Activated CD8-positive, alpha-beta memory T cell treated with anti-CD3 and anti-CD28 coated beads, Interleukin-2, amount 50 U/mL, for 24 hours (primary cell): Measurements from ENCODE around the gene VPS51.
A peak's percentile ranks its signal among the peaks of the same experiment; 100 is the strongest.
"Not testable (repeated sequence)": the region's sequence is repeated elsewhere in the genome, so short reads cannot be mapped to it uniquely, and the experiment has no call there.

Source experiments
- DNase-seq: peaks from one replicate; pipeline ENCODE4 v3.0.0-alpha.2; 2020; ENCODE audit errors: extremely low read depth

Gene VPS51

GRCh38 chr11:65118891-65119669 is 23.1 kb downstream of the VPS51 start:
- not testable (repeated sequence) for DNase-seq

GRCh38 chr11:65119670-65119995 is 23.6 kb downstream of the VPS51 start:
- no peak for DNase-seq

- no peak for DNase-seq
Observed at GRCh38 chr11:65120831-65121230, 24.8 kb downstream of the VPS51 start.

- no peak for DNase-seq
Observed at GRCh38 chr11:65121447-65121864, 25.4 kb downstream of the VPS51 start.

GRCh38 chr11:65121865-65122696 is 26.1 kb downstream of the VPS51 start, which contains the start of the genes FAU and MRPL49:
TSS of gene FAU (minus strand) at chr11:65122134. CDS start at chr11:65121813, 321 bp downstream.
TSS of gene MRPL49 (plus strand) at chr11:65122321. CDS start at chr11:65122347, 26 bp downstream.
- peak; percentile 96 for DNase-seq

GRCh38 chr11:65124480-65125196 is 28.6 kb downstream of the VPS51 start:
- DNase-seq: no peak

- no peak for DNase-seq
Observed at GRCh38 chr11:65125197-65126056, 29.4 kb downstream of the VPS51 start.

GRCh38 chr11:65126624-65127274 is 30.7 kb downstream of the VPS51 start:
- DNase-seq: no peak

- DNase-seq: no peak
Observed at GRCh38 chr11:65127473-65128181, 31.6 kb downstream of the VPS51 start.

GRCh38 chr11:65128182-65129145 is 32.5 kb downstream of the VPS51 start:
- DNase-seq: no peak

GRCh38 chr11:65129649-65130441 is 33.8 kb downstream of the VPS51 start:
- no peak for DNase-seq

GRCh38 chr11:65130631-65131416 is 34.8 kb downstream of the VPS51 start:
- no peak for DNase-seq

- no peak for DNase-seq
Observed at GRCh38 chr11:65131417-65131776, 35.4 kb downstream of the VPS51 start.

- DNase-seq: no peak
Observed at GRCh38 chr11:65131895-65132237, 35.9 kb downstream of the VPS51 start.

GRCh38 chr11:65132238-65132987 is 36.4 kb downstream of the VPS51 start:
- no peak for DNase-seq

GRCh38 chr11:65132988-65133700 is 37.1 kb downstream of the VPS51 start:
- DNase-seq: no peak
